Adipose tissue (tissue), 3 donors: ENCODE results near the gene GEMIN2. TPM values are rescaled to one million over a fixed set of nuclear protein-coding genes. Genes with fewer than 3 reads are reported as not detected.
"Not testable (repeated sequence)": the region's sequence is repeated elsewhere in the genome, so short reads cannot be mapped to it uniquely, and the experiment has no call there.

Experiments
- H3K27ac ChIP-seq: one replicate; pipeline ENCODE4 v1.5.1; 2013; ENCODE audit warnings: low read depth, low read length
- WGBS, 3 donors: extraction: QIAGEN DNeasy Blood & Tissue Kit; methylation state at CpG; one replicate each; pipeline ENCODE4 v1.1.7; 2013; 5-methylcytosine and 5-hydroxymethylcytosine counted together
- polyA plus RNA-seq, 3 donors: library from polyadenylated mRNA; stranded (reverse); fragments of 200-250 nt; gene quantifications; one replicate each; pipeline ENCODE4 v1.2.3, GENCODE V29; 2013
- donor health status: healthy with polysubstance abuse.
- donor health status: Bipolar disorder and iron deficiency.
- donor health status: healthy.

GEMIN2 gene
- polyA plus RNA-seq, 3 donors: 5.5 to 11.0 (median 8.3) TPM

- no peak overlapping the region for H3K27ac ChIP-seq
These were observed 6.5 kb upstream of the GEMIN2 start for GRCh38 chr14:39107591-39107996.

GRCh38 chr14:39108791-39109190 lies 5.3 kb upstream of the GEMIN2 start:
- no peak overlapping the region for H3K27ac ChIP-seq
- WGBS, 3 donors: 89 to 94% (median 93%) methylated on average over 3 of the region's 3 CpGs

More at GRCh38 chr14:39107591-39107996, 6.5 kb upstream of the GEMIN2 start:
- 55 to 67% (median 66%) methylated on average over 2 of the region's 2 CpGs for WGBS, 3 donors

- WGBS, 3 donors: 74 to 91% (median 84%) methylated on average over 12 of the region's 12 CpGs
- H3K27ac ChIP-seq: no peak overlapping the region
These were observed 4.0 kb upstream of the GEMIN2 start for GRCh38 chr14:39109893-39110715.

GRCh38 chr14:39113685-39114072 lies 444 bp upstream of the GEMIN2 start:
- no peak overlapping the region for H3K27ac ChIP-seq
- WGBS, 3 donors: 70 to 72% (median 70%) methylated on average over 3 of the region's 3 CpGs

GRCh38 chr14:39122330-39123138 lies 8.4 kb downstream of the GEMIN2 start:
- 72 to 95% (median 80%) methylated on average over 3 of the region's 3 CpGs for WGBS, 3 donors
- no peak overlapping the region for H3K27ac ChIP-seq

GRCh38 chr14:39137835-39138234 lies 23.7 kb downstream of the GEMIN2 start:
- WGBS, 3 donors: 95 to 98% (median 97%) methylated on average over 8 of the region's 8 CpGs
- H3K27ac ChIP-seq: not testable (repeated sequence)

- no peak overlapping the region for H3K27ac ChIP-seq
- WGBS, 3 donors: 58 to 97% (median 69%) methylated on average over 1 of the region's 1 CpG
These were observed 24.3 kb downstream of the GEMIN2 start for GRCh38 chr14:39138440-39138839.

- WGBS, 3 donors: 92 to 96% (median 95%) methylated on average over 3 of the region's 3 CpGs
- no peak overlapping the region for H3K27ac ChIP-seq
These were observed 26.0 kb downstream of the GEMIN2 start for GRCh38 chr14:39140170-39140569.

GRCh38 chr14:39141623-39142022 lies 27.5 kb downstream of the GEMIN2 start:
- not testable (repeated sequence) for H3K27ac ChIP-seq
- WGBS, 3 donors: 92 to 100% (median 93%) methylated on average over 1 of the region's 1 CpG

- WGBS, 3 donors: 68 to 75% (median 72%) methylated on average over 2 of the region's 2 CpGs
- H3K27ac ChIP-seq: not testable (repeated sequence)
These were observed 29.1 kb downstream of the GEMIN2 start for GRCh38 chr14:39143226-39143625.

GRCh38 chr14:39145266-39145966 lies 31.3 kb downstream of the GEMIN2 start:
- H3K27ac ChIP-seq: no peak overlapping the region
- 62 to 87% (median 73%) methylated on average over 7 of the region's 7 CpGs for WGBS, 3 donors

GRCh38 chr14:39154594-39155189 lies 40.6 kb downstream of the GEMIN2 start:
- WGBS, 3 donors: 69 to 91% (median 78%) methylated on average over 9 of the region's 9 CpGs
- no peak overlapping the region for H3K27ac ChIP-seq

GRCh38 chr14:39157491-39157890 lies 43.4 kb downstream of the GEMIN2 start:
- WGBS, 3 donors: 93 to 96% (median 96%) methylated on average over 6 of the region's 6 CpGs

GRCh38 chr14:39158222-39158858 lies 44.2 kb downstream of the GEMIN2 start:
- WGBS, 3 donors: 72 to 84% (median 80%) methylated on average over 6 of the region's 6 CpGs
- no peak overlapping the region for H3K27ac ChIP-seq

More at GRCh38 chr14:39157491-39157890, 43.4 kb downstream of the GEMIN2 start:
- no peak overlapping the region for H3K27ac ChIP-seq

GRCh38 chr14:39160494-39160893 lies 46.4 kb downstream of the GEMIN2 start:
- H3K27ac ChIP-seq: no peak overlapping the region
- 94 to 99% (median 97%) methylated on average over 1 of the region's 1 CpG for WGBS, 3 donors

GRCh38 chr14:39167797-39168320 lies 53.7 kb downstream of the GEMIN2 start:
- H3K27ac ChIP-seq: not testable (repeated sequence)
- WGBS, 3 donors: 85 to 91% (median 91%) methylated on average over 10 of the region's 10 CpGs

- H3K27ac ChIP-seq: no peak overlapping the region
- 53 to 82% (median 74%) methylated on average over 4 of the region's 4 CpGs for WGBS, 3 donors
These were observed 54.5 kb downstream of the GEMIN2 start for GRCh38 chr14:39168591-39168990.

- 0 to 1% (median 0%) methylated on average over 7 of the region's 7 CpGs for WGBS, 3 donors
- no peak overlapping the region for H3K27ac ChIP-seq
These were observed 55.4 kb downstream of the GEMIN2 start for GRCh38 chr14:39169541-39169900.
